ENCODE data around the gene NLRP4. TPM values are rescaled to one million over a fixed set of nuclear protein-coding genes. Genes with fewer than 3 reads are reported as not detected.

NLRP4 gene
- total RNA-seq, 1 donor from 2014 or later, result not detected

- Histone ChIP-seq H3K4me1 (no peaks in the 10 kb centered on the region), H3K4me3 (no peak overlapping the region), H3K27ac (no peak overlapping the region), H3K36me3 (no peaks in the 10 kb centered on the region), H3K9me3 (no peaks in the 10 kb centered on the region), H3K27me3 (ENCODE audit: low read depth) (no peaks in the 10 kb centered on the region)
- intact Hi-C loops (cut with DNase I), result no loop called here
- TF ChIP-seq CTCF (IDR thresholded peaks at IDR 0.05), result no peak
- DNase-seq (no peak), ATAC-seq (no peak)
These were observed 71.4 kb downstream of the NLRP4 start for GRCh38 chr19:55907746-55908145.

GRCh38 chr19:55909801-55910200 is 73.5 kb downstream of the NLRP4 start:
- intact Hi-C loops (cut with DNase I), result no loop called here
- no peak for ATAC-seq
- no peaks in the 10 kb centered on the region for H3K27me3 ChIP-seq (ENCODE audit: low read depth)
- no peak for TF ChIP-seq CTCF (IDR thresholded peaks at IDR 0.05)
- no peaks in the 10 kb centered on the region for H3K9me3 ChIP-seq
- H3K4me3 ChIP-seq, result no peak overlapping the region
- DNase-seq, result no peak
- no peaks in the 10 kb centered on the region for H3K36me3 ChIP-seq
- H3K4me1 ChIP-seq, result no peaks in the 10 kb centered on the region
- no peak overlapping the region for H3K27ac ChIP-seq

GRCh38 chr19:55912916-55913315 is 76.6 kb downstream of the NLRP4 start:
- H3K4me1 ChIP-seq, result no peaks in the 10 kb centered on the region
- no peaks in the 10 kb centered on the region for H3K36me3 ChIP-seq
- no peak for ATAC-seq
- no peak for DNase-seq
- H3K9me3 ChIP-seq, result no peaks in the 10 kb centered on the region
- H3K4me3 ChIP-seq, result no peak overlapping the region
- no peak for TF ChIP-seq CTCF (IDR thresholded peaks at IDR 0.05)
- no peak overlapping the region for H3K27ac ChIP-seq
- intact Hi-C loops (cut with DNase I), result no loop called here
- no peaks in the 10 kb centered on the region for H3K27me3 ChIP-seq (ENCODE audit: low read depth)

GRCh38 chr19:55913643-55914268 is 77.4 kb downstream of the NLRP4 start:
- no peak for TF ChIP-seq CTCF (IDR thresholded peaks at IDR 0.05)
- Histone ChIP-seq H3K36me3 (no peaks in the 10 kb centered on the region), H3K4me3 (no peak overlapping the region), H3K9me3 (peaks cover 2% of the 10 kb centered on the region), H3K4me1 (no peaks in the 10 kb centered on the region), H3K27me3 (ENCODE audit: low read depth) (no peaks in the 10 kb centered on the region), H3K27ac (no peak overlapping the region)
- intact Hi-C loops (cut with DNase I), result no loop called here
- DNase-seq, result no peak
- ATAC-seq, result no peak

GRCh38 chr19:55923556-55923955 is 87.2 kb downstream of the NLRP4 start:
- H3K27me3 ChIP-seq (ENCODE audit: low read depth), result no peaks in the 10 kb centered on the region
- intact Hi-C loops (cut with DNase I), result no loop called here
- no peak for TF ChIP-seq CTCF (IDR thresholded peaks at IDR 0.05)
- H3K4me1 ChIP-seq, result no peaks in the 10 kb centered on the region
- no peak overlapping the region for H3K27ac ChIP-seq
- ATAC-seq, result no peak
- DNase-seq, result no peak
- peaks cover 6% of the 10 kb centered on the region for H3K9me3 ChIP-seq
- H3K36me3 ChIP-seq, result no peaks in the 10 kb centered on the region
- no peak overlapping the region for H3K4me3 ChIP-seq
